T-helper 2 cell (primary cell): ENCODE data around the gene TKT.
"Not testable (repeated sequence)": the region's sequence is repeated elsewhere in the genome, so short reads cannot be mapped to it uniquely, and the experiment has no call there.

Source experiments
- DNase-seq, 5 experiments: peaks; one replicate each; pipeline versions ENCODE4 v3.0.0 to v3.0.0-alpha.2; 2012 to 2022

Gene TKT

GRCh38 chr3:53259427-53260259 is 3.8 kb upstream of the TKT start:
- DNase-seq: no peak

DNA sequence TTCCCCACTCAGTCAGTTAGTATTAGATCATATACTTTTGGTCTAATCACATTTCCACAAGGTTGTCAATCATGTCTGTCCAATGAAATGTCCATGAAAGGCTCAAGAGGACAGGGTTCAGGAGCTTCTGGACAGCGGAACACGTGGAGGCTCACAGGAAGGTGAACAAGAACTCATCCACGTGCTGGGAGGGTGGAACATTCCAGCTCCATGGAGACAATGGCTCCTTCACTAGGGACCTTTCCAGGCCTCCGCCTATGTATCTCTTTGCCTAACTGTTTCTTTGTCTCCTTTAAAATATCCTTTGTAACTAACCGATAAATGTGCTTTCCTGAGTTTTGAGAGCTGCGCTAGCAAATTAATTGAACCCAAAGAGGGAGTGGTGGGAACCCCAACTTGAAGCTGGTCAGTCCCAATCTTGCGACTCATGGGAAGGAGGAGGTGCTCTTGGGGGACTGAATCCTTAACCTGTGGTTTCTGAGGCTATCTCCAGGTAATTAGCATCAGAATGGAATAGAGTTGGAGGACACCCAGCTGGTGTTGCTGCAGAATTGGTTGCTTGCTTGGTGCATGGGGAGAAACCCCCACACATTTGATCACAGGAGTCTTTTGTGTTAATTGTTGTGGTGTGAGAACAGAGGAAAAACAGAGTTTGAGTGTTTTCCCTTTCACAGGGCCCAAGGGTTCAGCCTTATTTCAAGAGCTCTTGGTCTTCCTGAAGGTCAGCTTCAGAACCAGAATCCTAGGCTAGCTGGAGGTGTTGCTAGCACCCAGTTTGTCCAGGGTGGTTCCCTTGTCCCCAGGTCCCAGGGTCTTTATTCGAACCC is 3.0 kb upstream of the TKT start:
- no peak for DNase-seq

DNA sequence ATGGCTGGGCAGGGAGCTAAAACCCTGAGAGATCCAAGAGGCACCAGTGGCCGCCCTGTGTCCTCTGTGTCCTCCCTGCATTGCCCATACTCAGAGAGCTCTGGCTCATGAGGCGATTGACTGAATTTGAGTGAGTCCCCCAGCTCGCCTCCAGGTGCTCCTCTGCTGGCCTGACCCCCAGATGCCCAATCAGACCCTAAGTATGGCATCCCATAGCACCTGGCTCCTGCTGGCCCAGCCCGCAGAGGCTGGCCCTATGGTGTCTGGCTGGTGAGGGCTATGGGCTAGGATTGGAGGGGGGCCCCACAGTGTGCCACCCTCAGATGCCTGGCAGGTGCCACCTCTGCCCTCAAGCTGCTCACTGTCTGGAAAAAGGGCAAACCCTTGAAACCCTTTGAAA is 1.6 kb upstream of the TKT start:
- DNase-seq: no peak

DNA sequence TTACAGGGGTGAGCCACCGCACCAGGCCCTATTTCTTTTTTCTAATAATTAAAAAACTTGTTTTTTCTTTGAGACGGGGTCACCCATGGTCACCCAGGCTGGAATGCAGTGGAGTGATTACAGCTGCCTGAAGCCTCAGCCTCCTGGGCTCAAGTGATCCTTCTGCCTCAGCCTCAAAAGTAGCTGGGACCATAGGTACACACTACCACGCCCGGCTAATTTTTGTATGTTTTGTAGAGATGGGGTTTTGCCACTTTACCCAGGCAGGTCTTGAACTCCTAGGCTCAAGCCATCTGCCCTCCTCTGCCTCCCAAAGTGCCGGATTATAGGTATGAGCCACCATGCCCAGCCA is 858 bp upstream of the TKT start:
- no peak for DNase-seq

DNA sequence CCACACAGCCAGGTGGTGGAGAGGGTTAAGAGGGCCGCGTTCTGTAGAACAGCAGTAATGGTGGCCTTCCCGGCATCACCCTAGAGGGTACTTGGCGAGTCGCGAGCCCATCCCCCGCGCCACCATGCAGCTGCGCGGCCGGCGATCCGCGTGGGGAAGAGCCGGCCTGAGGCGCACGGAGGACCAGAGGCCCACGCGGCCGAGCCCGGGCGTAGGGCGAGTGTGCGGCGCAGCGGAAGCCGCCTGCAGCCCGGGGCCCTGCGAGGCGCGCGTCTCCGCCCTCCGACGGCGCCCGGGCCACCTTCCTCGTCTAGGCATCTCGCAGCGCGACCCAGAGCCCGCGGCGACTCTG is 423 bp downstream of the TKT start:
- DNase-seq: peak in 4 of 5 experiments; percentile 13 to 68 (median 20)

GRCh38 chr3:53254509-53255422 is 1.1 kb downstream of the TKT start:
- DNase-seq: peak in 4 of 5 experiments; percentile 24 to 67 (median 30)

DNA sequence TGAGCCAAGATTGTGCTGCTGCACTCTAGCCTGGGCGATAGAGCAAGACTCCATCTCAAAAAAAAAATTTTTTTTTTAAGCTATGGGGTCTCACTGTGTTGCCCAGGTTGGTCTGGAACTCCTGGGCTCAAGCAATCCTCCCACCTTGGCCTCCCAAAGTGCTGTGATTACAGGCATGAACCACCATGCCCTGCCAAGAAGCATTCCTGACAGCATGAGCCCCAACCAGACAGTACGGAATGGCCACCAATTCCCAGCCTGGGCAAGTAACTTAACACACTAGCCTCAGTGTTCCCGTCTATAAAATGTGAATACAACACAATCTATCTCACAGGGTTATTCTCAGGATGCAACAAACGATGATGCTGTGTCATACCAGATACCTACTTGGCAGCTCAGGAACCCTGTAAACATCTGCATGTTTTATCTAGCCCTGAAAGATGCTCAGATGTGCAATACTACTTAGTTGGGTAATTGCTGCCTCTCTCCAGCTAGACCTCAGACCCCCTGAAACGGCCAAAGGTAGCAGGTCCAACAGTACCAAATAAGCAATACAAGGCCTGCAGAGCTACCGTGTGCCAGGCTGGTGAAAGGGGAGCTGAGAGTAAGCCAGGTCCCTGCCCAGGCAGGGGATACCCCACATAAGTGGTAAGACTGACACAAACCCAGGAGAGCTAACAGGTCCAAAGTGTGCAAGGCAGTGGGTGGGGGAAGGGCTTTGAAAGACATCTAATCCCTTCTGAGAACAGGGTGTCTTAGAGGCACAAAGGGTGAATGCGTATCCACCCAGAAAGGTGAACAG is 1.9 kb downstream of the TKT start:
- DNase-seq: no peak

GRCh38 chr3:53252947-53253322 is 2.9 kb downstream of the TKT start:
- not testable (repeated sequence) for DNase-seq

- peak in 1 of 5 experiments; percentile 34 for DNase-seq
Observed at GRCh38 chr3:53252096-53252946, 3.5 kb downstream of the TKT start.

DNA sequence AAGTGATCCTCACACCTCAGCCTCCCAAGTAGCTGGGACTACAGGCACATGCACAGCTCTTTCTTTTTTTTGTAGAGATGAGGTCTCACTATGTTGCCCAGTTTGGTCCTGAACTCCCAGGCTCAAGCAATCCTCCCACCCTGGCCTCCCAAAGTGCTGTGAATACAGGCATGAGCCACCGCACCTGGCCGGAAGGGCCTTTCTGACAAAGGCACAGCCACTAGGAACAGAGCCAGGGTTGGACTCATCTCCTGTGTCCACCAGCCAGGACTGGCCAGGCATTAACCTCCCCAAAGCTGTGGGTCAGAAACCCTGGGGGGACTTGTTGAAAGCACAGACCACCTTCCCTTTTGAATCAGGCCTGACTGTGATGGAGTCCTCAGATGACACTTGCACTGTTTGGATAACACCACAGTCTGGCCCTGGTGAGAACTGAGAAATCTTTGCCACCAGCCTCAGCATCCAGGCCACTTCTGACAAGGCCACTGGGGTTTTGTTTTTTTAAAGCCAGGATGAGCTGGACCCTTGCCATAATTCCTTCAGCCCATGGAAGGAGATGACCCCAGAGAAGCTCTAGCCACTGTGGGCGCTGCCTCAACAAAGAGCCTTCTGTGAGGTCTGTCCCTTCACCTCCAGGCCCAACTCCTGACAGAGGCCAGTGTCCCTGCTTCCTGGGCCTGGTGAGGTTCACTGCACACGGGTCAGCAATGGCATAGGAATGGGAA is 4.8 kb downstream of the TKT start:
- no peak for DNase-seq

GRCh38 chr3:53250453-53250852 is 5.4 kb downstream of the TKT start:
- no peak for DNase-seq

DNA sequence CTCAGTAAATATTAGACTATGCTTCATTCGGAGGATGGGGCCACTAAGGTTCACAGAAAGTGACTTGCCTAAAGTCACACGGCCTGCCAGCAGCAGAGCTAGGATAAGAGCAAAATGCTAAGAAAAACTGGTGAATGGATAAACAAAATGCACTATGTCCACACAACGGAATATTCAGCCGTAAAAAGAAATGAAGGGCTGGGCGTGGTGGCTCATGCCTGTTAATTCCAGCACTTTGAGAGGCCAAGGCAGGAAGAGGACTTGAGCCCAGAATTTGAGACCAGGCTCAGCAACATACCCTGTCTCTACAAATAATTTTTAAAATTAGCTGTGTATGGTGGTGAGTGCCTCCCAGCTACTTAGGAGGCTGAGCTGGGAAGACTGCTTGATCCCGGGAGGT is 7.7 kb downstream of the TKT start:
- no peak for DNase-seq

DNA sequence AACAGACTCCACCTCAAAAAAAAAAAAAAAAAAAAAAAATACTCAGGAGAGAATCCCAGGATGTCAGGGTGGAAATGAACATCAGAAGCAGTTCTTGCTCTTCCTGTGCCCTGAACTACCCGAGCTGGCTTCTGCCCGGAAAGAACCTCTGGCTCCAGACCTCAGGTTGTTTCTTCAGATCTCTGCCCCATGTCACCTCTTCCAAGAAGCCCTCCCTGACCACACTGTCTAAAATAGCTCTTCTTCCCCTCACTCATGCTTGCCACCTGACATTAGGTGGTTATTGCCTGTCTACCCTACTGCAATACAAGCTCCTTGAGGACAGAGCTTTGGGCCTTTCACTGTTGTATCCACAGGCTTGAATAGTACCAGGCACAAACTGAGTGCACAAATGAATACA is 8.2 kb downstream of the TKT start:
- no peak for DNase-seq

DNA sequence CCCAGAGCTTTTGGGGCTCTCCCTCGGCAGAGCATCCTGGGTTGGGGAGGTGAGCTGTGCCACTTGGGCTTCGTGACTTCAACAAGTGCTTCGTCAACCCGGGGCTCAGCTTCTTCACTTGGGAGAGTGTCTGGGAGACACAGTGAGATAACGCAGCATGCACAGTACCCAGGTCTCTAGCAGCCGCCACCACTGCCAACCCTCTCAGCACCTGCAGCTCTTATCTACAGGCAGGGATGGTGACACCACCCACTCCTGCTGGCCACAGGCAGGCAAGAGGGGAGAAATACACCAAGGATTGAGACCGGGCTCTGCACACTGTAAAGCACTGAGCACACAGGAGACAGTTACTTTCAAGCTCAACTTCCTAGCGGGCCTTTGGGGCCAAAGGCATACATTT is 11.6 kb downstream of the TKT start:
- DNase-seq: no peak

DNA sequence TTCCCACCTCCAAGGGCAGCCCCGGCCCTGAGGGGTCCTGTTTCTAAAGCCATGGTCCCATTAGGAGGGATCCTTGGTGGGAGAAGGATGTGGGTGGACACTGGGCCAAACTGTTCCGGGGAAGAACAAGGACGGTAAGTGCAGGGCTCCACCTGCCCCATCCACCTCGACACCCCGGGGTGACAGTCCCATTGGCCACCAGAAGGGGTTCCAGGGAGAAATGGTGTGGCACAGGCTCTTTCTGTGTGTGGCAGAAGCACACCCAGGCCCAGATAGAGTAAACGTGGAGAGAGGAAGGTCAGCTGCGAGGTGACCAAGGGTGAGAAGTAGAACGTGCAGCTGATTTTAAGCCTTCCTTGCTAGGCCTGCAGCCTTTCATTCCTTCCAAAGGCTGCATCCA is 12.0 kb downstream of the TKT start:
- DNase-seq: no peak

GRCh38 chr3:53243165-53243564 is 12.7 kb downstream of the TKT start:
- DNase-seq: no peak

DNA sequence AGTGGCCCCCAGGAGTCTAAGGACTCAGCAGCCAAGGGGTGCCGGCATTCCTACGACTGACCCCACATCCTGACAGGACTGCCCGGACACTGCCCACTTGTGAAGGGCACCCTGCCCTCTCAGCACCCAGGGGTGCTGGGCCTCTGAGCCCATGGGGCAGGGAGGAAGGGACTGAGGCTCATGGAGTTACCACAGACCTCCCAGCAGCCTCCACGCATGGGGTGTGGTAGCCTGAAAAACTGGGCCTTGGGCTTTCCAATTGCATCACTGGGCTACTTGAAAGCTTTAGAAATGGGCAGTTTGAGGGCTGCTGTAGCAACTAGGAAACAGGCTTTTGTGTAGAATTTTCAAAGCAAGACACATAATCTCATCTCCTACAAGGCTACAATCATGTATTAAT is 13.2 kb downstream of the TKT start:
- DNase-seq: no peak

DNA sequence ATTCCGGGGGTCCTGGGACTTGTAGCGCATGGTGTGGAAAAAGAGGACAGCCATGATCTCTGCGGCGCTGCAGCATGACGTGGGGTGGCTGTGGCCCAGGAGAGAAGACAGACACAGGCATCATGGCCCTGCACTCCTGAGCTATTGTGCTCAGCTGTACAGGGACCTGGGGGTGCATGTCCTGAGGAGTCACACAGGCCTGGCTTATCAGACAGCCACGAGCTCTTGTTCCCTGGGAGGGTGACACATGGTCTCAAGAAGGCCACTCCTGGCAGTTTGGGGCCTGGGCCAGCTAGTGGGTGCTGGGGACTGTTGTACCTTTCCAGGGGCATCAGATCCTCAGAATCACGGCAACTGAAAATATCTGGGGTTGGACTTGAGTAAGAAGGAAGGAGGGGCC is 13.7 kb downstream of the TKT start:
- no peak for DNase-seq

DNA sequence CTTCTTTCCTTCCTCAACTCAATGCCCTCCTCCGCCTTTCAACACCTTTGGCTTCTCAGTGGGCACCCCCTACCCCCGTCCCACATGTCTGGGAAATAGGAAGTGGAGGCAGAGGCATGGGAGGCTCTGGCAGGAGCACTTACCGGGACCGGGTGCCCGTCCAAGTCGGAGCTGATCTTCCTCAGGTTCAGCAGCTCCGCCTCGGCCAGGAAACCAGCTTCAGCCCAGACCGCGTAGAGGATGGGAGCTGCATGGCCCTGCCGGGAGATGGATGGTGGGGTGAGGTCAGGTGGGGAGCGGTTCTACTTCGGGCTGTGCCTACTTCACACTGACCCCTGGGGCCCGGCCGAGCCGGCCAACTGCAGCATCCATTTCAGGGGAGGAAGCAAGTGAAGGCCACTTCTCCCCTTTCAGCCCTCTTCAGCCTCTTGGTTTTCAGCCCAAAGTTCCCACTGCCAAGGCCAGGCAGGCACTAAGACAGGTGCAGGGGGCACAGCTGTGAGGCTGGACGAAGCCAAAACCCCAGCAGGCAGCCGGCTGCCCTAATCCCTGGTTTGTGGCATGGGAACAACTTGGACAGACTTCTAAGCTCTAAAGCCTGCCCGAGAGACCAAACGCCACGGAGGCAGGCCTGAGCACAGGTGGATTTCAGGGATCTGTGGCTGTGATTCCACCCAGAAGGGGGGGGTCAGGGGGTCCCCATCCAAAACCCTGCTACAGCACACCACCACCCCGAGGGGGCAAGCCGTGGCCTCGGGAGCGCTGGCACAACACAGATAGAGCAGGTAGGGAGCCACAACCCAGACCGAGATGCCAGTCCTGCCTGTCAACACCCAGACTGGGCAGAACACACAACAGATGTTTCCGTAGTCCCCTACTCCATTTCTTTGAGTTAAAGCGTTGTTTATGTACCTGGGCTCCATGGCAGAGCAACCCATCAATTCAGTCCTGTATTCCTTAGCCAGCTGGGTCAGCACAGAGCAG is 14.5 kb downstream of the TKT start:
- no peak for DNase-seq
